BLaER1 treated with 17β-estradiol and CSF1 and Interleukin-3, amounts not matched to agents 10 nM and 100 nM (cell line): ENCODE results near the gene BATF3.
A peak's percentile ranks its signal among the peaks of the same experiment; 100 is the strongest.

Experiments
- H3K27ac ChIP-seq, 11 experiments: shearing (Covaris generic); formaldehyde crosslinking; 2 replicates each; pipeline ENCODE4 v1.8.1; 2022
- H3K27me3 ChIP-seq, 11 experiments: shearing (Covaris generic); formaldehyde crosslinking; 2 replicates each; pipeline ENCODE4 v1.8.1; 2022
- H3K36me3 ChIP-seq, 11 experiments: shearing (Covaris generic); formaldehyde crosslinking; 2 replicates each; pipeline ENCODE4 v1.8.1; 2022
- H3K4me1 ChIP-seq, 10 experiments: shearing (Covaris generic); formaldehyde crosslinking; 2 replicates each; pipeline ENCODE4 v1.8.1; 2022
- H3K4me2 ChIP-seq, 11 experiments: shearing (Covaris generic); formaldehyde crosslinking; 2 replicates each; pipeline ENCODE4 v1.8.1; 2022
- H3K4me3 ChIP-seq, 10 experiments: shearing (Covaris generic); formaldehyde crosslinking; 2 replicates each; pipeline ENCODE4 v1.8.1; 2022
- H3K9ac ChIP-seq, 11 experiments: shearing (Covaris generic); formaldehyde crosslinking; 2 replicates each; pipeline ENCODE4 v1.8.1; 2022
- H3K9me3 ChIP-seq, 11 experiments: shearing (Covaris generic); formaldehyde crosslinking; replicated peaks in 1 of 11; 2 replicates each; pipeline ENCODE4 v1.8.1; 2022
- H4K20me1 ChIP-seq, 11 experiments: shearing (Covaris generic); formaldehyde crosslinking; 2 replicates each; pipeline ENCODE4 v1.8.1; 2022
- Cebpa-rat ChIP-seq, 11 experiments: shearing (Covaris generic); IDR thresholded peaks; 2 replicates each; pipeline ENCODE4 v1.8.1; 2022

Gene BATF3

DNA sequence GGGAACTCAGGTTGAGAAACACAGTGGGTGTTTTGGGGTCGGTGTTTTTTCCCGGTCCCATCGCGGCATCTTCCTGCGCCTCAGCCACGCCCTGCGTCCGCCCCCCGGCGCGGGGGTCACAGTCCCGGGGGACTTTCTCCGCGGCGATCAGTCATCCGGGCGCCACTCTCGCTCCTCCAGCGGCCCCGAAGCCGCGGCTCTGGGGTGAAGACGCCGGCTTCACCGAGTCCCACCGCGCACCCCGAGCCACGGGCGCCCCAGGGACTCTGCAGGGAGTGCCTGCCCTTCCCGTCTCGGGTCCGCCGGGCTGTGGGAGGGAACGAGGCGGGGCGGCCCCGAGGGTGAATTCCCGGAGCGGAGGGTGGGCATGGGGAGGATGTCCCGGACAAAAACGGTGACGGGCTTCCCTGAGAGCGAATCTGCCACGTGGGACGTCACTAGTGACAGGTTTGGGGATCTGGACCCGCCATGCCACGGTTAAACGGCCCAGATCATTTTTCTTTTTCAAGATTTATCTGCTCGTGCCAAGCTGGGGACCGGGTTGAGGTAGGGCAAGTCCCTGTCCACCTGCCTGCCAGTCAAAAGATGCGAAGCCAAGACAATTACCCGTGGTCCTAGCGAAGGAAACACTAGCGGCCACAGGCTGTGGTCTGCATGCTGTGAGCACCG lies 717 bp upstream of the BATF3 start:
- Histone ChIP-seq H3K27me3 (peaks cover 0 to 8% (median 0%) of the 10 kb centered on the region in 11 experiments; a peak in 2 of 22 replicates), H3K4me2 (peak overlapping the region; percentile 89 to 99 (median 97)), H3K4me1 (peaks cover 33 to 68% (median 55%) of the 10 kb centered on the region in 10 experiments), H3K9me3 (no peaks in the 10 kb centered on the region), H3K36me3 (peaks cover 0 to 21% (median 18%) of the 10 kb centered on the region in 11 experiments; a peak in 19 of 22 replicates), H3K4me3 (peak overlapping the region; percentile 62 to 82 (median 72)), H3K27ac (peak overlapping the region; percentile 57 to 85 (median 77); a peak in 21 of 22 replicates), H3K9ac (peak overlapping the region; percentile 70 to 85 (median 82)), H4K20me1 (peaks cover 0 to 7% (median 0%) of the 10 kb centered on the region in 11 experiments; a peak in 3 of 22 replicates)
- TF ChIP-seq Cebpa-rat (IDR thresholded peaks at IDR 0.05): no peak

DNA sequence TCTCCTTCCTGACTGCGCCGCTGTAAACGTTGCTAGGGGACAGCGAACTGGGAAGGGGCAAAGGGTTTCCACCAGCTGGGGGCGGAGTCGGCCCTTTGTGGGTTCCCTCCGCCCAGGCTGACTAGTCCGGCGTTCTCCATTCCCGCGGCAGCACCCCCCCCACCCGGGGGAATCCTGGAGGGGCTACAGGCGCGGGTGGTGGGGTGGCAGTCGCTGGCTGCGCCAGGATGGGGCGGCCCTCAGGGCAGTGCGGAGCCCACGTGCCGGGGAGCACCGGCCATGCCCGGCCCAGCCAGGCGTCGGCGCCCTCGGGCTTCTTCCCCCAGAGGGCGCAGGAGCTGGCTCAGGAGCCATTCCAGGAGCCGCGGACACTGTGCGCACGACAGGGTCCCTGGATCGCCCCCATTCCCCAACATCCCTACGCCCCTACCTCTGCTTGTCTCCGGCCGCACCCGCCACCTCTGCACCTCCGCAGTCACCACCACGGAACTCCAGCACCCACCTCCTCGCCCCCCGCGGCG lies 476 bp downstream of the BATF3 start:
- H3K27ac ChIP-seq: peak overlapping the region; percentile 43 to 85 (median 77); a peak in 21 of 22 replicates
- H3K27me3 ChIP-seq: peaks cover 0 to 8% (median 0%) of the 10 kb centered on the region in 11 experiments; a peak in 2 of 22 replicates

DNA sequence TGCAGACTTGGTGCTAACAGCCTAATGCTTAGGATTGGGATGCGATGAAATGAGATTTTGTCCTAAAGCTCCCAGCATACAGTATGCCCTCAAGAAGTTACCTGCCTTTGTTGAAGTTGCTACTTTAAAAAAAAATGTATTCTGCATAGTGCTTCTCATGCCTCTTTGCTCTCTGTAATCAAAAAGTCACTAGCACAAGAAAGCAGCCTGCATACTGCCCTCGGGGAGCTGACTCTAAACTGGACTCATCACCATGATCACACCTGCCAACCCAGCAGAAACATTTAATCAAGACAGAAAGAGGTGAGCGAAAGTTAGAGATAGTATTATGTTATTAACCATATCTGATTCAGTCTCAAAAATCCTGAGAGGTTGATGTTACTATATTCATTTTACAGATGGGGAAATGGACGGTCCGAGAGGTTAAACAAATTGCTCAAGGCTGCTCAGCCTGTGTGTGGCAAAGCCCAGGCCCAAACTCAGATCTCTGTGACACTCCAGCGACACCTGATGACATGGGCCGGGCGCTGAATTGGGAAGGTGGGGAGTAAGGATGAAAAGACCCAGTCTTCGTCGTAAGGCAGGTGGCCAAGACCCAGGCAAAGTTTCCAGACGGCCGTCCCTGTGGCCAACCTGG lies 1.1 kb downstream of the BATF3 start:
- H3K27me3 ChIP-seq: peaks cover 0 to 8% (median 0%) of the 10 kb centered on the region in 11 experiments; a peak in 2 of 22 replicates
- peaks cover 0 to 7% (median 0%) of the 10 kb centered on the region in 11 experiments; a peak in 3 of 22 replicates for H4K20me1 ChIP-seq
- H3K4me1 ChIP-seq: peaks cover 33 to 60% (median 52%) of the 10 kb centered on the region in 10 experiments
- H3K27ac ChIP-seq: peak overlapping the region in 10 of 11 experiments; percentile 64 to 85 (median 77); a peak in 21 of 22 replicates
- peak overlapping the region; percentile 89 to 99 (median 97) for H3K4me2 ChIP-seq
- peak overlapping the region; percentile 62 to 82 (median 72) for H3K4me3 ChIP-seq
- TF ChIP-seq Cebpa-rat (IDR thresholded peaks at IDR 0.05): no peak
- H3K9ac ChIP-seq: peak overlapping the region; percentile 70 to 85 (median 82); a peak in 21 of 22 replicates
- H3K36me3 ChIP-seq: peaks cover 0 to 38% (median 34%) of the 10 kb centered on the region in 11 experiments; a peak in 20 of 22 replicates
- no peaks in the 10 kb centered on the region for H3K9me3 ChIP-seq

More for the DNA sequence above, 476 bp downstream of the BATF3 start:
- H3K36me3 ChIP-seq: peaks cover 0 to 32% (median 28%) of the 10 kb centered on the region in 11 experiments; a peak in 20 of 22 replicates
- TF ChIP-seq Cebpa-rat (IDR thresholded peaks at IDR 0.05): no peak
- H3K4me2 ChIP-seq: peak overlapping the region; percentile 89 to 99 (median 97)
- peaks cover 33 to 66% (median 55%) of the 10 kb centered on the region in 10 experiments for H3K4me1 ChIP-seq
- no peaks in the 10 kb centered on the region for H3K9me3 ChIP-seq
- H3K4me3 ChIP-seq: peak overlapping the region; percentile 62 to 82 (median 72)
- peaks cover 0 to 7% (median 0%) of the 10 kb centered on the region in 11 experiments; a peak in 3 of 22 replicates for H4K20me1 ChIP-seq
- H3K9ac ChIP-seq: peak overlapping the region; percentile 70 to 85 (median 82)

DNA sequence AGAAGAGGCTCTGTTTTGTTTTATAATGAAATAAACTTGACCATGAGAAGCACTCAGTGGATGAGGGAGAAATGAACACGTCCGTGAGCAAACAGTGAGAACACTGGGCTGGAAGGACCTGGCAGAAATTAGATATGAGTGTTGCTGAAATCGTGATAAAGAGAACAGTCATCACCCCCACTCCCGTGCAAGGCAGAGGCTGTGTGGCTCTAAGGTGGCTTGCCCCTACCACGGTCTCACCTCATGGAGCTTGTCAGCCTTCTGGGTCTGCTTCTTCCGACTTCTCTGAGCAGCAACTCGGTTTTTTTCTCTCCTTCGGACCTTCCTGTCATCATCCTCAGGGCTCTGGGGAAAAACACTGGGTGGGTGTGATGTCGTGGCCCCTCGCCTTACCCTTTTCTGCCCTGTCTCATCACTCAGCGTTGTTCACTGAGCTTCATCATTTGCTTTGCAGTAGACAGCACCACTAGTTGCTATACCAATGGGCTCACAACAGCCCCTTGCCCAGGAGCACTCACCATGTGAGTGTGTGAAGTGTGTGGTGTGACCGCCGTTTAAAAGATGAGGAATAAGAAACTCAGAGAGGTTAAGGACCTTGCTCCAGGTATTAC lies 2.8 kb downstream of the BATF3 start:
- H3K9ac ChIP-seq: no peak overlapping the region
- peaks cover 32 to 52% (median 38%) of the 10 kb centered on the region in 10 experiments for H3K4me1 ChIP-seq
- H4K20me1 ChIP-seq: peaks cover 0 to 7% (median 0%) of the 10 kb centered on the region in 11 experiments; a peak in 3 of 22 replicates
- no peak overlapping the region for H3K4me3 ChIP-seq
- H3K9me3 ChIP-seq: no peaks in the 10 kb centered on the region
- H3K27ac ChIP-seq: no peak overlapping the region
- H3K36me3 ChIP-seq: peaks cover 0 to 53% (median 46%) of the 10 kb centered on the region in 11 experiments; a peak in 20 of 22 replicates
- TF ChIP-seq Cebpa-rat (IDR thresholded peaks at IDR 0.05): no peak
- H3K27me3 ChIP-seq: peaks cover 0 to 8% (median 0%) of the 10 kb centered on the region in 11 experiments; a peak in 2 of 22 replicates
- H3K4me2 ChIP-seq: peak overlapping the region in 8 of 11 experiments; percentile 89 to 99 (median 97); a peak in 13 of 22 replicates

- peaks cover 0 to 63% (median 48%) of the 10 kb centered on the region in 11 experiments; a peak in 20 of 22 replicates for H3K36me3 ChIP-seq
- no peak overlapping the region for H3K4me3 ChIP-seq
- peak overlapping the region in 2 of 11 experiments; percentile 8 to 12; a peak in 1 of 22 replicates for H3K4me2 ChIP-seq
- H3K9me3 ChIP-seq: no peaks in the 10 kb centered on the region
- TF ChIP-seq Cebpa-rat (IDR thresholded peaks at IDR 0.05): no peak
- H3K27ac ChIP-seq: no peak overlapping the region
- no peak overlapping the region for H3K9ac ChIP-seq
- no peaks in the 10 kb centered on the region for H3K27me3 ChIP-seq
- H4K20me1 ChIP-seq: peaks cover 0 to 5% (median 0%) of the 10 kb centered on the region in 11 experiments; a peak in 3 of 22 replicates
- peaks cover 8 to 41% (median 24%) of the 10 kb centered on the region in 10 experiments for H3K4me1 ChIP-seq
Measured at GRCh38 chr1:212692774-212693644, 6.6 kb downstream of the BATF3 start.

DNA sequence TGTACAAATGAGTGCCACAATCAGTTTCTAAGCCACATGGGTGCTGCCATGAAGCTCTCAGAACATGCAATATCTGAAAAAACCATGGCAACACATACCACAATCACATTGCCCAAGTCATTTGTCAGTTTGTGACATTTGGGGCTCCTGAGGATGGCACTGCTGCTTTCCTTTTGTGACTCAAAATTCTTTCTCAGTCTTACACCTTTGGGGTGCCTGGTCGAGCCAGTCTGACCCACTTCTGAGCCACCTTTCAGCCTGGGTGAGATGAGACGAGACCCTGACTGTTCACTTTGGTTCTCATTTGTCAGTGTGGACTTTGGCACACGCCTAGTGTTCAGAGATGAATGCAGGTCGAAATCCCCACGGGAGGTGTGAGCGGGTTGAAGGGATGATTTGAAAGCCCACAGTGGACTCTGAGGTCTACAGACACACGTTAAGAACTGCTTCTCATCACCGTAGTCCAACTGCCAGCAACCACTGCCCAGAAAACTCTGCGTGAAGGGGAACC lies 8.0 kb downstream of the BATF3 start:
- Histone ChIP-seq H3K4me1 (peaks cover 5 to 41% (median 17%) of the 10 kb centered on the region in 10 experiments; a peak in 16 of 20 replicates), H4K20me1 (peaks cover 0 to 5% (median 0%) of the 10 kb centered on the region in 11 experiments; a peak in 1 of 22 replicates), H3K4me2 (peak overlapping the region in 2 of 11 experiments; percentile 6 to 24; a peak in 2 of 22 replicates), H3K27me3 (no peaks in the 10 kb centered on the region), H3K27ac (peak overlapping the region in 1 of 11 experiments; percentile 4; a peak in 1 of 22 replicates), H3K36me3 (peaks cover 3 to 67% (median 50%) of the 10 kb centered on the region in 11 experiments; a peak in 20 of 22 replicates), H3K9ac (no peak overlapping the region), H3K9me3 (no peaks in the 10 kb centered on the region), H3K4me3 (no peak overlapping the region)
- TF ChIP-seq Cebpa-rat (IDR thresholded peaks at IDR 0.05): no peak

DNA sequence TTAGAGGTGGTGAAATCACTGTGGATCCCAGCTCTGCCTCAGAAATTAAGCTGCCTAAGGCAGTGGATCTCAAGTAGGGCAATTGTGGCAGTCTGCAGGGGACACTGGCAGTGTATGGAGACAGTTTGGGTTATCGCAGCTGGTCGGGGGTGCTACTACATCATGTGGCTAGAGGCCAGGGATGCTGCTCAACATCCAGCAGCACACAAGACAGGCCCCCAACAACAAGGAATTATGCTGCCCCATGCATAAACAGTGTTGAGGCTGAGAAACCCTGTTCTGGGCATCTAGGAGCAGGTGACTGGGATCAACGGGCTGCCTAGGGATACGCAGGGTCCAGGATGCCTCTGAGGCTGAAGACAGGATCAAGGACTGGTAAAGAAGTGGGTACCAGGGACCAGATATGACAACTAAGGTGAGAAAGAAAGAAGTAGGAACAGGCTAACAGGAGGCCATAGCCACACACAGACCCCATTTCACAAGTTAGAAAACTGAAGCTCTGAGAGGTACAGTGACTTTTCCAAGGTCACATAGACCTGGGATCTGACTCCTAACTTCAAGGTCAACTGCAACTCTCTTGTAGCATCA lies 8.7 kb downstream of the BATF3 start:
- no peak overlapping the region for H3K4me3 ChIP-seq
- peaks cover 5 to 42% (median 19%) of the 10 kb centered on the region in 10 experiments; a peak in 16 of 20 replicates for H3K4me1 ChIP-seq
- H3K9me3 ChIP-seq: no peaks in the 10 kb centered on the region
- no peak overlapping the region; a peak in 1 of 22 replicates for H3K27ac ChIP-seq
- no peak for TF ChIP-seq Cebpa-rat (IDR thresholded peaks at IDR 0.05)
- peaks cover 0 to 5% (median 0%) of the 10 kb centered on the region in 11 experiments; a peak in 1 of 22 replicates for H4K20me1 ChIP-seq
- H3K36me3 ChIP-seq: peaks cover 8 to 67% (median 50%) of the 10 kb centered on the region in 11 experiments; a peak in 20 of 22 replicates
- no peak overlapping the region for H3K9ac ChIP-seq
- H3K4me2 ChIP-seq: no peak overlapping the region
- no peaks in the 10 kb centered on the region for H3K27me3 ChIP-seq
